ENCODE measurements around the gene CENPS. TPM values are rescaled to one million over a fixed set of nuclear protein-coding genes. Genes with fewer than 3 reads are reported as not detected.
A peak's percentile ranks its signal among the peaks of the same experiment; 100 is the strongest.

CENPS gene
- total RNA-seq, 1 experiment from 2014 or later = 17.8 TPM

- Mint-ChIP-seq H3K36me3 (ENCODE audit: insufficient read depth in 1 of 3, low read depth in 3 of 3) (peaks cover 43 to 68% (median 61%) of the 10 kb centered on the region in 3 experiments), H3K27ac (peak overlapping the region in 2 of 3 experiments; percentile 37 to 78; a peak in 2 of 7 replicates), H3K4me3 (peak overlapping the region in 1 of 2 experiments; percentile 95; a peak in 2 of 5 replicates), H3K27me3 (ENCODE audit: low read depth) (no peaks in the 10 kb centered on the region), H3K4me1 (peaks cover 14 to 18% of the 10 kb centered on the region in 2 experiments), H3K9me3 (no peaks in the 10 kb centered on the region; a peak in 2 of 5 replicates)
- Histone ChIP-seq H3K9ac (ENCODE audit: extremely low read depth, insufficient read length, low read length) (no peak overlapping the region), H3K4me1 (ENCODE audit: insufficient read depth, low read length) (no peaks in the 10 kb centered on the region), H3K9me3 (ENCODE audit: control insufficient read depth, low read depth, low read length) (no peaks in the 10 kb centered on the region), H3K79me1 (ENCODE audit: insufficient read depth, low read depth, low read length, poor library complexity, severe bottlenecking) (no peaks in the 10 kb centered on the region), H3K79me2 (ENCODE audit: insufficient read depth, low read length) (peaks cover 11% of the 10 kb centered on the region), H4K91ac (ENCODE audit: insufficient read length, low read depth, low read length) (no peak overlapping the region), H2BK15ac (ENCODE audit: low read depth, low read length) (no peak overlapping the region), H2AFZ (ENCODE audit: low read length) (no peak overlapping the region), H2BK5ac (ENCODE audit: insufficient read length, low read length) (no peak overlapping the region), H2BK20ac (ENCODE audit: low read depth, low read length, poor library complexity, severe bottlenecking) (no peak overlapping the region), H3K4me2 (ENCODE audit: insufficient read depth, insufficient read length, low read length) (no peak overlapping the region), H3K23ac (ENCODE audit: insufficient read length, low read depth, low read length) (no peak overlapping the region), H3K27ac (ENCODE audit: insufficient read length, low read depth, low read length) (no peak overlapping the region), H3T11ph (ENCODE audit: low read length) (no peak overlapping the region), H4K8ac (replicated peaks; ENCODE audit: insufficient read length, low read depth, low read length) (no peak overlapping the region), H4K20me1 (ENCODE audit: control insufficient read depth, insufficient read depth, insufficient read length) (no peaks in the 10 kb centered on the region), H3K14ac (ENCODE audit: insufficient read depth, low read length) (no peak overlapping the region), H3K4ac (ENCODE audit: low read depth, low read length) (no peak overlapping the region), H2BK12ac (ENCODE audit: insufficient read length, low read depth, low read length) (no peak overlapping the region), H3K18ac (ENCODE audit: insufficient read length, low read depth, low read length) (no peak overlapping the region), H2AK5ac (ENCODE audit: insufficient read length, low read length) (no peak overlapping the region), H3K56ac (ENCODE audit: insufficient read length, low read depth, low read length) (no peak overlapping the region), H2BK120ac (ENCODE audit: low read depth, low read length, poor library complexity, severe bottlenecking) (no peak overlapping the region), H3K23me2 (ENCODE audit: insufficient read length, low read depth, low read length, poor library complexity, severe bottlenecking) (peaks cover 16% of the 10 kb centered on the region), H3K27me3 (ENCODE audit: insufficient read depth, low read length) (no peaks in the 10 kb centered on the region), H4K5ac (ENCODE audit: insufficient read length, low read depth, low read length) (no peak overlapping the region)
- TF ChIP-seq CTCF (conservative IDR thresholded peaks at IDR 0.05) = no peak
- DNase-seq = no peak
- no CpG with 5 or more reads among the region's 1 CpG for WGBS (ENCODE audit: extremely low coverage, insufficient read length, low lambda C conversion rate)
Observed at GRCh38 chr1:10401281-10401680, 29.0 kb upstream of the CENPS start.
